ENCODE measurements around the gene HSD11B1. TPM values are rescaled to one million over a fixed set of nuclear protein-coding genes. Genes with fewer than 3 reads are reported as not detected.

Gene HSD11B1
- total RNA-seq, 1 experiment from 2014 or later = not detected

- intact Hi-C loops (cut with micrococcal nuclease; ENCODE audit: unreplicated experiment) = loop anchor here (5.0 kb wide), 3 partner anchors 37 to 97 kb away; partner anchors contain the start of genes LAMB3 and UTP25
- Mint-ChIP-seq H3K36me3 (ENCODE audit: insufficient read depth, unreplicated experiment) (no peaks in the 10 kb centered on the region), H3K4me3 (ENCODE audit: low read depth, unreplicated experiment) (no peak overlapping the region), H3K27me3 (ENCODE audit: unreplicated experiment) (no peaks in the 10 kb centered on the region), H3K4me1 (ENCODE audit: low read depth, unreplicated experiment) (peaks cover 9% of the 10 kb centered on the region), H3K27ac (ENCODE audit: unreplicated experiment) (no peak overlapping the region), H3K9me3 (ENCODE audit: low read depth, unreplicated experiment) (no peaks in the 10 kb centered on the region)
- CTCF ChIA-PET = interaction anchor here (0.7 to 1.6 kb wide), 4 partner anchors 11 to 91 kb away, joined by 3 to 8 read pairs (median 4); partner anchors contain the start of gene C1orf74
- TF ChIP-seq, protein P1, sequence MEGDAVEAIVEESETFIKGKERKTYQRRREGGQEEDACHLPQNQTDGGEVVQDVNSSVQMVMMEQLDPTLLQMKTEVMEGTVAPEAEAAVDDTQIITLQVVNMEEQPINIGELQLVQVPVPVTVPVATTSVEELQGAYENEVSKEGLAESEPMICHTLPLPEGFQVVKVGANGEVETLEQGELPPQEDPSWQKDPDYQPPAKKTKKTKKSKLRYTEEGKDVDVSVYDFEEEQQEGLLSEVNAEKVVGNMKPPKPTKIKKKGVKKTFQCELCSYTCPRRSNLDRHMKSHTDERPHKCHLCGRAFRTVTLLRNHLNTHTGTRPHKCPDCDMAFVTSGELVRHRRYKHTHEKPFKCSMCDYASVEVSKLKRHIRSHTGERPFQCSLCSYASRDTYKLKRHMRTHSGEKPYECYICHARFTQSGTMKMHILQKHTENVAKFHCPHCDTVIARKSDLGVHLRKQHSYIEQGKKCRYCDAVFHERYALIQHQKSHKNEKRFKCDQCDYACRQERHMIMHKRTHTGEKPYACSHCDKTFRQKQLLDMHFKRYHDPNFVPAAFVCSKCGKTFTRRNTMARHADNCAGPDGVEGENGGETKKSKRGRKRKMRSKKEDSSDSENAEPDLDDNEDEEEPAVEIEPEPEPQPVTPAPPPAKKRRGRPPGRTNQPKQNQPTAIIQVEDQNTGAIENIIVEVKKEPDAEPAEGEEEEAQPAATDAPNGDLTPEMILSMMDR (IDR thresholded peaks at IDR 0.05; ENCODE audit: unreplicated experiment) = no peak
- no TSS peak for BruUV-seq (replicated peaks)
- no peak for DNase-seq
These were observed 44.6 kb downstream of the HSD11B1 start for GRCh38 chr1:209749205-209749604.

GRCh38 chr1:209749670-209750323 is 45.2 kb downstream of the HSD11B1 start:
- Mint-ChIP-seq H3K4me1 (ENCODE audit: low read depth, unreplicated experiment) (peaks cover 9% of the 10 kb centered on the region), H3K9me3 (ENCODE audit: low read depth, unreplicated experiment) (no peaks in the 10 kb centered on the region), H3K27ac (ENCODE audit: unreplicated experiment) (no peak overlapping the region), H3K36me3 (ENCODE audit: insufficient read depth, unreplicated experiment) (no peaks in the 10 kb centered on the region), H3K27me3 (ENCODE audit: unreplicated experiment) (no peaks in the 10 kb centered on the region), H3K4me3 (ENCODE audit: low read depth, unreplicated experiment) (no peak overlapping the region)
- intact Hi-C loops (cut with micrococcal nuclease; ENCODE audit: unreplicated experiment) = loop anchor here (5.0 kb wide), 3 partner anchors 37 to 97 kb away; partner anchors contain the start of genes LAMB3 and UTP25
- TF ChIP-seq, protein P1 (IDR thresholded peaks at IDR 0.05; ENCODE audit: unreplicated experiment) = no peak
- peak; percentile 9 for DNase-seq
- no TSS peak for BruUV-seq (replicated peaks)
- CTCF ChIA-PET = interaction anchor here (0.6 to 1.2 kb wide), 3 partner anchors 35 to 90 kb away, joined by 3 to 8 read pairs (median 6); partner anchors contain the start of gene C1orf74

DNA sequence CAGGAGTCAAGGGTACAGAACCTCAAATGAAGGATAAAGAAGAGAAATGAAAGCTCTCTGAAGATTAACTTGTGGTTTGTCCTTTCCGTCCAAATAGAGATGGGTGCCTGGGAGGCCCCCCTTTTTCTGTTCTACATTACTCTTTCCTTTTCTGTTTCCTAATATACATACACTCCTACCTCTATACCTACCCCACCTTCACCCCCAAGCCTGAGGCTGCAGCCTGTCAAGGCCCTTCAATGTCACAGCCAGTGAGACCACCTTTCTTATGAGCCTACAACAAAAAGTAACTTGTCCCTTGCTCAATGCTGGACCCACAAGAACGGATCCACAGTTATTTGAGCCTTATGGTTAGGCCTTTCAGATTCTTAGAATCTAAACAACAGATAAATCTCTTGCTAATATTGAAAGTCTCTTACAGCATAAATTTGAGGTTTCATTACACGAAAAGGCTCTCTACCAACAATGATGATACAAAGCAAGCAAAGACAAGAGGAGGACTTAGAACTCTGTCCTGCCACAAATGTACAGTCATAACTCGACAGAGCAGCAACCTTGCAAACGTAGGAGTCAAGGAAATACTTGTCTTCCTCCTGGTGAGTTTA is 47.1 kb downstream of the HSD11B1 start:
- Mint-ChIP-seq H3K27me3 (ENCODE audit: unreplicated experiment) (no peaks in the 10 kb centered on the region), H3K4me1 (ENCODE audit: low read depth, unreplicated experiment) (peaks cover 9% of the 10 kb centered on the region), H3K36me3 (ENCODE audit: insufficient read depth, unreplicated experiment) (no peaks in the 10 kb centered on the region), H3K27ac (ENCODE audit: unreplicated experiment) (no peak overlapping the region), H3K9me3 (ENCODE audit: low read depth, unreplicated experiment) (no peaks in the 10 kb centered on the region), H3K4me3 (ENCODE audit: low read depth, unreplicated experiment) (no peak overlapping the region)
- intact Hi-C loops (cut with micrococcal nuclease; ENCODE audit: unreplicated experiment) = no loop called here
- BruUV-seq (replicated peaks) = no TSS peak
- DNase-seq = no peak
- CTCF ChIA-PET = no interaction called here
- TF ChIP-seq, protein P1 (IDR thresholded peaks at IDR 0.05; ENCODE audit: unreplicated experiment) = no peak

- no TSS peak for BruUV-seq (replicated peaks)
- CTCF ChIA-PET = no interaction called here
- Mint-ChIP-seq H3K36me3 (ENCODE audit: insufficient read depth, unreplicated experiment) (no peaks in the 10 kb centered on the region), H3K27me3 (ENCODE audit: unreplicated experiment) (peaks cover 1% of the 10 kb centered on the region), H3K9me3 (ENCODE audit: low read depth, unreplicated experiment) (no peaks in the 10 kb centered on the region), H3K4me1 (ENCODE audit: low read depth, unreplicated experiment) (peaks cover 8% of the 10 kb centered on the region), H3K27ac (ENCODE audit: unreplicated experiment) (no peak overlapping the region), H3K4me3 (ENCODE audit: low read depth, unreplicated experiment) (no peak overlapping the region)
- no peak for DNase-seq
- intact Hi-C loops (cut with micrococcal nuclease; ENCODE audit: unreplicated experiment) = no loop called here
- TF ChIP-seq, protein P1 (IDR thresholded peaks at IDR 0.05; ENCODE audit: unreplicated experiment) = no peak
These were observed 48.2 kb downstream of the HSD11B1 start for GRCh38 chr1:209752890-209753289.

Measured in Calu3 (cell line).